ENCODE results near the gene HDAC5.

HDAC5 gene

DNA sequence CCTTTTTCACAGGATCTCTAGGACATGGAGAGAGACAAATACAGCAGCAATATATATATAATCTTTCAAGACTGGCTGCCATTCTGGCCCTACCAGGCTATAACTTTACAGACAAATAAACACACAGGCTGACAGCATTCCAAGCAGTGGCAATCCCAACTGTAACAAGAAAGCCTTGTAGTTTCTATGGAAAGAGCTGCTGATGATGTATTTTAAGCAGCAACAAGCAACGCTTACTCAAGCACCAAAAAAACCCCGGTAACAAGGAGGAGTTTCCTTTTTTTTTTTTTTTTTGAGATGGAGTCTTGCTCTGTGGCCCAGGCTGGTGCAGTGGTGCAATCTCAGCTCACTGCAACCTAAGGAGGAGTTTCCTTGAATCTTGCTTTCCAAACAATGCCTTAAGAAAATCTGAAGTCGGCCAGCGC, 80.2 kb downstream of the HDAC5 start:
- no peak overlapping the region for H3K4me3 ChIP-seq (ENCODE audit: low read depth, low read length)
- H2BK12ac ChIP-seq (ENCODE audit: low read length), result no peak overlapping the region
- H3K9me3 ChIP-seq (ENCODE audit: insufficient read depth, low read depth, low read length), result no peaks in the 10 kb centered on the region
- DNase-seq, result peak in 1 of 2 donors; percentile 16
- H2AK5ac ChIP-seq (ENCODE audit: low read length), result no peak overlapping the region
- H2AFZ ChIP-seq (ENCODE audit: insufficient read depth, low read length, poor library complexity), result no peak overlapping the region
- H4K91ac ChIP-seq (ENCODE audit: low read depth, low read length), result no peak overlapping the region
- H3K14ac ChIP-seq (ENCODE audit: low read length), result no peak overlapping the region
- H3K23ac ChIP-seq (ENCODE audit: low read length), result no peak overlapping the region
- no peak overlapping the region for H3K27ac ChIP-seq (ENCODE audit: low read depth, low read length)
- H3K79me2 ChIP-seq (ENCODE audit: control insufficient read depth, insufficient read depth, low read length, poor library complexity), result peaks cover 4% of the 10 kb centered on the region
- H3K18ac ChIP-seq (ENCODE audit: low read length), result no peak overlapping the region
- no peaks in the 10 kb centered on the region for H3K27me3 ChIP-seq (ENCODE audit: insufficient read depth, low read length)
- H3K4me2 ChIP-seq (ENCODE audit: low read length), result no peak overlapping the region
- peaks cover 21 to 28% of the 10 kb centered on the region in 2 experiments for H3K36me3 ChIP-seq (ENCODE audit: control insufficient read depth in 1 of 2, insufficient read depth in 2 of 2, low read length in 2 of 2)
- H4K8ac ChIP-seq (ENCODE audit: low read depth, low read length), result no peak overlapping the region
- no peak overlapping the region for H4K12ac ChIP-seq (ENCODE audit: low read depth, low read length)
- H2BK5ac ChIP-seq (ENCODE audit: low read depth, low read length, poor library complexity), result no peak overlapping the region
- WGBS (ENCODE audit: extremely low coverage, insufficient coverage, insufficient read length), result no CpG with 5 or more reads among the region's 4 CpGs
- H2BK120ac ChIP-seq (ENCODE audit: insufficient read depth, low read length, poor library complexity), result no peak overlapping the region
- H3K4me1 ChIP-seq (ENCODE audit: control insufficient read depth in 1 of 2, insufficient read depth in 2 of 2, low read length in 2 of 2), result no peaks in the 10 kb centered on the region
- H3K79me1 ChIP-seq (ENCODE audit: low read length), result no peaks in the 10 kb centered on the region
- H3K4ac ChIP-seq (ENCODE audit: low read depth, low read length), result no peak overlapping the region
- H3K9ac ChIP-seq (ENCODE audit: low read length), result no peak overlapping the region

DNA sequence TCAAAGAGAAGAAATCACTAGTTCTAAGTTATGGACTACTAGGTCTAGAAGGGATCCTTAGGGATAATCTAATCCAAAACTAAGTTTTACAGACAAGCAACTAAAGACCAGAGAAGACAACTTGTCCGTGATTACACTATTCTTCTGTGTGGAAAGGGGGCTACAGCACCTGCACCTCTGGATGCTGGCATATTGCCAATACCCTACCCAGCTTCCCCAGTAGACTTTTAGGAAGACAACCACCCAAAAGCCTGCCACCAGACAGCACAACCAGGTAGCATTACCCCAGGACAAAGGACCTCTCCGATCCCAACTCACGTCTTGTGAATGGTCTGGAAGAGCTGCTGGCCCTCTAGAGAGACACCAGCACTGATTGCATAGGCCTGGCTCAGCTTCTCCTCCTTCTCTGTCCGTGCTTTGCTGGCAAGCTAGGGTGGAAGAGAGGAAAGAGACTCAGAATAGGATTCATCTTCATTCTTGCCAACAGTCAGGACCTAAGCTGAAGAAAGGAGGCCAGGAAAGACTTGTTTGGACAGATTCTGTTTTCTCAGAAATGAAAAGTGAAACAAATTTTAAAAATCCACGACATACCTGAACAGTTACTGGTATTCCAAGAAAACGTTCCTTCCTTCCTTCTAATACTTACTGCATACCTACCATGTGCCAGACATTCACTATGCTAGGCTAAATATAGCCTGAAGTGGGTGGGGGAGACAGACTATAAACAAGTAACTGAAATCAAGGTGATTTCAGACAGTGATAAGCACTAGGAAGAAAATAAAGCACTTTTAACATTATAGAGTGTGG, 83.4 kb downstream of the HDAC5 start:
- Histone ChIP-seq H3K27ac (ENCODE audit: low read depth, low read length) (no peak overlapping the region), H3K14ac (ENCODE audit: low read length) (no peak overlapping the region), H3K23ac (ENCODE audit: low read length) (no peak overlapping the region), H3K79me2 (ENCODE audit: control insufficient read depth, insufficient read depth, low read length, poor library complexity) (peaks cover 4% of the 10 kb centered on the region), H3K9me3 (ENCODE audit: insufficient read depth, low read depth, low read length) (no peaks in the 10 kb centered on the region), H3K79me1 (ENCODE audit: low read length) (no peaks in the 10 kb centered on the region), H2BK5ac (ENCODE audit: low read depth, low read length, poor library complexity) (no peak overlapping the region), H3K9ac (ENCODE audit: low read length) (no peak overlapping the region), H3K27me3 (ENCODE audit: insufficient read depth, low read length) (no peaks in the 10 kb centered on the region), H3K4me2 (ENCODE audit: low read length) (no peak overlapping the region), H2AFZ (ENCODE audit: insufficient read depth, low read length, poor library complexity) (no peak overlapping the region), H2BK120ac (ENCODE audit: insufficient read depth, low read length, poor library complexity) (no peak overlapping the region), H2AK5ac (ENCODE audit: low read length) (no peak overlapping the region), H4K91ac (ENCODE audit: low read depth, low read length) (no peak overlapping the region), H4K12ac (ENCODE audit: low read depth, low read length) (no peak overlapping the region), H3K4me1 (ENCODE audit: control insufficient read depth in 1 of 2, insufficient read depth in 2 of 2, low read length in 2 of 2) (no peaks in the 10 kb centered on the region), H3K4me3 (ENCODE audit: low read depth, low read length) (no peak overlapping the region), H3K18ac (ENCODE audit: low read length) (no peak overlapping the region), H4K8ac (ENCODE audit: low read depth, low read length) (no peak overlapping the region), H2BK12ac (ENCODE audit: low read length) (no peak overlapping the region), H3K36me3 (ENCODE audit: control insufficient read depth in 1 of 2, insufficient read depth in 2 of 2, low read length in 2 of 2) (peaks cover 28 to 33% of the 10 kb centered on the region in 2 experiments), H3K4ac (ENCODE audit: low read depth, low read length) (peak overlapping the region; percentile 24)
- WGBS (ENCODE audit: extremely low coverage, insufficient coverage, insufficient read length), result no CpG with 5 or more reads among the region's 6 CpGs
- peak; percentile 56 to 88 for DNase-seq

DNA sequence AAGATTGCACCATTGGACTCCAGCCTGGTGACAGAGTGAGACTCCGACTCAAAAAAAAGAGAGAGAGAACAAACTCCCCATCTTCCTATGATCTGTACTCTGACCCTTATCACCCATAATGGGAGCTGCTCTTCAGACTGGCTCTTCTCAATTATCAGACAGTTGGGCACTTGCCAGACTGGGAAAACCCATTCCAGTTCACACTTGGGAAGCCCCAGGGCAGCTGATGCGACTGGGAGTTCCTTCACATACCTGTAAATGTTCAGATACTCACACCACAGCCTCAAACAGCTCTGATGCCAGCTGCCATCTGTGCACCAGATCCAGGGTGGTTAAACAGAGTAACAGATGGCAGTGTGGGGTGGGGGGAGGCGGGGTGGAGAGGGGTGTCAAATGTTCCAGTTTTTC, 84.8 kb downstream of the HDAC5 start:
- Histone ChIP-seq H3K79me1 (ENCODE audit: low read length) (no peaks in the 10 kb centered on the region), H2BK120ac (ENCODE audit: insufficient read depth, low read length, poor library complexity) (no peak overlapping the region), H3K9ac (ENCODE audit: low read length) (no peak overlapping the region), H3K27ac (ENCODE audit: low read depth, low read length) (no peak overlapping the region), H2BK5ac (ENCODE audit: low read depth, low read length, poor library complexity) (no peak overlapping the region), H4K8ac (ENCODE audit: low read depth, low read length) (no peak overlapping the region), H4K91ac (ENCODE audit: low read depth, low read length) (no peak overlapping the region), H3K4ac (ENCODE audit: low read depth, low read length) (no peak overlapping the region), H2AFZ (ENCODE audit: insufficient read depth, low read length, poor library complexity) (no peak overlapping the region), H3K18ac (ENCODE audit: low read length) (no peak overlapping the region), H3K4me3 (ENCODE audit: low read depth, low read length) (no peak overlapping the region), H3K27me3 (ENCODE audit: insufficient read depth, low read length) (no peaks in the 10 kb centered on the region), H3K4me2 (ENCODE audit: low read length) (no peak overlapping the region), H3K4me1 (ENCODE audit: control insufficient read depth in 1 of 2, insufficient read depth in 2 of 2, low read length in 2 of 2) (no peaks in the 10 kb centered on the region), H4K12ac (ENCODE audit: low read depth, low read length) (no peak overlapping the region), H2AK5ac (ENCODE audit: low read length) (no peak overlapping the region), H3K79me2 (ENCODE audit: control insufficient read depth, insufficient read depth, low read length, poor library complexity) (peaks cover 4% of the 10 kb centered on the region), H3K23ac (ENCODE audit: low read length) (no peak overlapping the region), H3K14ac (ENCODE audit: low read length) (no peak overlapping the region), H3K9me3 (ENCODE audit: insufficient read depth, low read depth, low read length) (no peaks in the 10 kb centered on the region), H2BK12ac (ENCODE audit: low read length) (no peak overlapping the region), H3K36me3 (ENCODE audit: control insufficient read depth in 1 of 2, insufficient read depth in 2 of 2, low read length in 2 of 2) (peaks cover 28 to 39% of the 10 kb centered on the region in 2 experiments)
- no CpG with 5 or more reads among the region's 3 CpGs for WGBS (ENCODE audit: extremely low coverage, insufficient coverage, insufficient read length)
- DNase-seq, result peak; percentile 82 to 86

DNA sequence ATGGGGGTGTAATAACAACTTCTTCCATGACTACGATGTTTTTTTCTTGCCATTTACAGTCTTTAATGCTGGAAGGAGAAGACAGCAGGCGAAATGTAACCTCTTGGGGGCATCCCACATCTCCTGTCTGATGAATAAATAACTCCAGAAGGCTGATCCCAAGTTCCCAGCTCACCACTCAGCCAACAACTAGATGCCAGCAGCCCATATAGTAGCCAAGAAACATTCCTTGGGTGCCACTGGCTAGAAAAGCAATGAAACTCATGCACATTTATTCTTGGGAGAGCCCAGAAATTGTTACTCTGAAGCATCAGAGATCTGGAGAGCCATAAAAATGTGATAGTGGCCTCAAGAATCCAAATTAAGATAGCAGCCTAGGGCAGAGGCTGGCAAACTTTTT, 86.0 kb downstream of the HDAC5 start:
- Histone ChIP-seq H3K27me3 (ENCODE audit: insufficient read depth, low read length) (no peaks in the 10 kb centered on the region), H4K12ac (ENCODE audit: low read depth, low read length) (no peak overlapping the region), H2AFZ (ENCODE audit: insufficient read depth, low read length, poor library complexity) (no peak overlapping the region), H2BK5ac (ENCODE audit: low read depth, low read length, poor library complexity) (no peak overlapping the region), H3K4me3 (ENCODE audit: low read depth, low read length) (no peak overlapping the region), H2AK5ac (ENCODE audit: low read length) (no peak overlapping the region), H3K79me1 (ENCODE audit: low read length) (no peaks in the 10 kb centered on the region), H2BK120ac (ENCODE audit: insufficient read depth, low read length, poor library complexity) (no peak overlapping the region), H3K79me2 (ENCODE audit: control insufficient read depth, insufficient read depth, low read length, poor library complexity) (no peaks in the 10 kb centered on the region), H3K4ac (ENCODE audit: low read depth, low read length) (no peak overlapping the region), H3K9me3 (ENCODE audit: insufficient read depth, low read depth, low read length) (no peaks in the 10 kb centered on the region), H3K27ac (ENCODE audit: low read depth, low read length) (no peak overlapping the region), H4K8ac (ENCODE audit: low read depth, low read length) (no peak overlapping the region), H4K91ac (ENCODE audit: low read depth, low read length) (no peak overlapping the region), H3K4me2 (ENCODE audit: low read length) (no peak overlapping the region), H3K9ac (ENCODE audit: low read length) (no peak overlapping the region), H3K23ac (ENCODE audit: low read length) (no peak overlapping the region), H3K18ac (ENCODE audit: low read length) (no peak overlapping the region), H3K4me1 (ENCODE audit: control insufficient read depth in 1 of 2, insufficient read depth in 2 of 2, low read length in 2 of 2) (no peaks in the 10 kb centered on the region), H2BK12ac (ENCODE audit: low read length) (no peak overlapping the region), H3K14ac (ENCODE audit: low read length) (no peak overlapping the region), H3K36me3 (ENCODE audit: control insufficient read depth in 1 of 2, insufficient read depth in 2 of 2, low read length in 2 of 2) (peaks cover 28 to 46% of the 10 kb centered on the region in 2 experiments)
- WGBS (ENCODE audit: extremely low coverage, insufficient coverage, insufficient read length), result no CpG with 5 or more reads among the region's 2 CpGs
- DNase-seq, result no peak
